BJ (cell line): Measurements from ENCODE around the gene PRRC2B. TPM values are rescaled to one million over a fixed set of nuclear protein-coding genes. Genes with fewer than 3 reads are reported as not detected.

ENCODE experiments used
- CTCF ChIA-PET: fragments of 350-600 bp; formaldehyde crosslinking; extraction: SDS; loops from one replicate; lab custom pipeline; 2021; ENCODE audit warnings: antibody characterized with exemption, inconsistent platforms; lab: Yijun Ruan, JAX
- POLR2A ChIA-PET: fragments of 300-600 bp; sonication (Branson Sonifier 250); formaldehyde crosslinking; extraction: SDS; loops from one replicate; lab custom pipeline; 2021; ENCODE audit warnings: antibody characterized with exemption; lab: Charles Lee
- DNase-seq: peaks from one replicate; pipeline ENCODE4 v3.0.0-alpha.2; 2011; ENCODE audit warnings: low read depth
- H3K27me3 ChIP-seq: 2 replicates; pipeline ENCODE4 v1.6.0; 2011; ENCODE audit warnings: low read length; ENCODE audit not compliant: control insufficient read depth, insufficient read depth
- H3K36me3 ChIP-seq: 2 replicates; pipeline ENCODE4 v1.5.1; 2011; ENCODE audit warnings: low read length; ENCODE audit not compliant: control insufficient read depth, insufficient read depth
- H3K4me3 ChIP-seq: 2 replicates; pipeline ENCODE4 v1.5.1; 2011; ENCODE audit warnings: low read depth, mild to moderate bottlenecking, control low read depth, low read length
- CTCF ChIP-seq: IDR thresholded peaks from 2 replicates; pipeline ENCODE4 v1.5.1; 2011; ENCODE audit warnings: low read depth, mild to moderate bottlenecking, control low read depth, inconsistent platforms, low read length, moderate library complexity; ENCODE audit not compliant: insufficient read depth
- polyA plus RNA-seq: library from polyadenylated mRNA; depleted of rRNA; stranded (reverse); fragments of >200 nt; gene quantifications from 2 replicates; pipeline ENCODE4 v1.2.3, GENCODE V29; 2011

The PRRC2B gene
- polyA plus RNA-seq, 1 experiment, result 25.8 TPM

- H3K4me3 ChIP-seq, result no peak overlapping the region
- no peak for DNase-seq
- peaks cover 8% of the 10 kb centered on the region for H3K36me3 ChIP-seq
- CTCF ChIA-PET, result interaction anchor here (1.0 to 2.6 kb wide), 3 partner anchors 9 to 79 kb away, joined by 3 to 11 read pairs (median 4); no protein-coding TSS in a partner anchor
- H3K27me3 ChIP-seq, result no peaks in the 10 kb centered on the region
- no peak for TF ChIP-seq CTCF
- POLR2A ChIA-PET, result no interaction called here
Measured at GRCh38 chr9:131429121-131430012, 35.5 kb downstream of the PRRC2B start.

- DNase-seq, result no peak
- POLR2A ChIA-PET, result no interaction called here
Measured at GRCh38 chr9:131432050-131432449, 38.2 kb downstream of the PRRC2B start.

GRCh38 chr9:131432597-131433301 is 38.9 kb downstream of the PRRC2B start:
- TF ChIP-seq CTCF, result 0 out of 2 replicates have a peak, but pooled peaks have one; percentile 9
- H3K27me3 ChIP-seq, result no peaks in the 10 kb centered on the region
- ChIA-PET POLR2A (interaction anchor here (0.5 to 0.9 kb wide), 4 partner anchors 24 to 253 kb away, joined by 3 read pairs; no protein-coding TSS in a partner anchor), CTCF (interaction anchor here (1.0 to 2.5 kb wide), 8 partner anchors 10 to 83 kb away, joined by 3 to 12 read pairs (median 4); no protein-coding TSS in a partner anchor)
- peak; percentile 79 for DNase-seq
- peaks cover 10% of the 10 kb centered on the region for H3K36me3 ChIP-seq
- no peak overlapping the region for H3K4me3 ChIP-seq

More at GRCh38 chr9:131432050-131432449, 38.2 kb downstream of the PRRC2B start:
- H3K4me3 ChIP-seq, result no peak overlapping the region
- TF ChIP-seq CTCF, result no peak
- no peaks in the 10 kb centered on the region for H3K27me3 ChIP-seq
- CTCF ChIA-PET, result interaction anchor here (1.1 to 2.5 kb wide), 6 partner anchors 13 to 82 kb away, joined by 3 to 12 read pairs (median 4); no protein-coding TSS in a partner anchor
- H3K36me3 ChIP-seq, result peaks cover 9% of the 10 kb centered on the region

GRCh38 chr9:131433302-131433854 is 39.5 kb downstream of the PRRC2B start:
- Histone ChIP-seq H3K4me3 (no peak overlapping the region), H3K36me3 (peaks cover 16% of the 10 kb centered on the region), H3K27me3 (no peaks in the 10 kb centered on the region)
- ChIA-PET POLR2A (interaction anchor here (0.5 to 0.9 kb wide), 4 partner anchors 24 to 253 kb away, joined by 3 read pairs; no protein-coding TSS in a partner anchor), CTCF (interaction anchor here (1.0 to 2.5 kb wide), 6 partner anchors 9 to 83 kb away, joined by 3 to 12 read pairs (median 4); no protein-coding TSS in a partner anchor)
- DNase-seq, result no peak
- TF ChIP-seq CTCF, result no peak
